Nucleus accumbens (tissue), 56 donors: Measurements from ENCODE around the gene FILIP1L.

Experiments
- DNase-seq, 56 donors: peaks; one replicate each; lab custom pipeline; 2025; lab: John Stamatoyannopoulos, UW

FILIP1L gene

GRCh38 chr3:99907959-99908544 lies 206.2 kb downstream of the FILIP1L start:
- no peak for DNase-seq

- no peak for DNase-seq
These were observed 210.4 kb downstream of the FILIP1L start for GRCh38 chr3:99903869-99904268.

GRCh38 chr3:99902091-99902490 lies 212.2 kb downstream of the FILIP1L start:
- DNase-seq, result no peak

GRCh38 chr3:99901200-99901926 lies 212.9 kb downstream of the FILIP1L start:
- no peak for DNase-seq

- DNase-seq, result no peak
These were observed 214.1 kb downstream of the FILIP1L start for GRCh38 chr3:99900248-99900647.

- DNase-seq, result no peak
These were observed 214.7 kb downstream of the FILIP1L start for GRCh38 chr3:99899603-99900002.

- no peak for DNase-seq
These were observed 217.8 kb downstream of the FILIP1L start for GRCh38 chr3:99896482-99896881.

GRCh38 chr3:99895703-99896441 lies 218.4 kb downstream of the FILIP1L start:
- no peak for DNase-seq

GRCh38 chr3:99895131-99895696 lies 219.1 kb downstream of the FILIP1L start:
- no peak for DNase-seq

- no peak for DNase-seq
These were observed 222.0 kb downstream of the FILIP1L start for GRCh38 chr3:99892332-99892731.

GRCh38 chr3:99891610-99892285 lies 222.6 kb downstream of the FILIP1L start:
- DNase-seq, result no peak

- no peak for DNase-seq
These were observed 228.4 kb downstream of the FILIP1L start for GRCh38 chr3:99885851-99886250.

GRCh38 chr3:99885085-99885484 lies 229.2 kb downstream of the FILIP1L start:
- DNase-seq, result no peak

GRCh38 chr3:99884484-99884883 lies 229.8 kb downstream of the FILIP1L start:
- DNase-seq, result peak in 2 of 56 donors; percentile 0 to 6

- no peak for DNase-seq
These were observed 230.6 kb downstream of the FILIP1L start for GRCh38 chr3:99883693-99884092.

GRCh38 chr3:99883138-99883461 lies 231.2 kb downstream of the FILIP1L start:
- DNase-seq, result no peak

GRCh38 chr3:99882436-99883137 lies 231.7 kb downstream of the FILIP1L start:
- DNase-seq, result no peak

- DNase-seq, result no peak
These were observed 233.2 kb downstream of the FILIP1L start for GRCh38 chr3:99881121-99881524.

GRCh38 chr3:99879275-99879674 lies 235.0 kb downstream of the FILIP1L start:
- DNase-seq, result no peak

- DNase-seq, result no peak
These were observed 236.3 kb downstream of the FILIP1L start for GRCh38 chr3:99878005-99878404.
